HG02798 (cell line): ENCODE measurements around the gene RABGGTA.

Experiments
- ATAC-seq: cut with Tn5 transposase; IDR thresholded peaks from one replicate; pipeline ENCODE4 v1.9.1; 2021; ENCODE audit warnings: mild to moderate bottlenecking; ENCODE audit not compliant: unreplicated experiment, poor library complexity

Gene RABGGTA

GRCh38 chr14:24271134-24271833 is at the start of gene RABGGTA:
RABGGTA (minus strand) TSS chr14:24271597; CDS start chr14:24271115, 482 bp downstream.
- peak; percentile 89 for ATAC-seq

GRCh38 chr14:24317141-24317928 is 45.9 kb upstream of the RABGGTA start:
- no peak for ATAC-seq

- ATAC-seq: no peak
Observed at GRCh38 chr14:24316597-24316950, 45.2 kb upstream of the RABGGTA start.

- no peak for ATAC-seq
Observed at GRCh38 chr14:24315807-24316596, 44.6 kb upstream of the RABGGTA start.

GRCh38 chr14:24315243-24315806 is 43.9 kb upstream of the RABGGTA start:
- no peak for ATAC-seq

- ATAC-seq: no peak
Observed at GRCh38 chr14:24314377-24315193, 43.2 kb upstream of the RABGGTA start.

- no peak for ATAC-seq
Observed at GRCh38 chr14:24313913-24314312, 42.5 kb upstream of the RABGGTA start.

GRCh38 chr14:24312736-24313507 is 41.5 kb upstream of the RABGGTA start:
- ATAC-seq: no peak

GRCh38 chr14:24311837-24312615 is 40.6 kb upstream of the RABGGTA start:
- ATAC-seq: no peak

GRCh38 chr14:24310646-24311604 is 39.5 kb upstream of the RABGGTA start, which contains the start of gene LTB4R:
LTB4R (plus strand) TSS chr14:24311502; CDS start chr14:24315652, 4,150 bp downstream.
- ATAC-seq: peak; percentile 76

GRCh38 chr14:24310265-24310645 is 38.9 kb upstream of the RABGGTA start:
- no peak for ATAC-seq

- no peak for ATAC-seq
Observed at GRCh38 chr14:24309538-24310264, 38.3 kb upstream of the RABGGTA start, which contains the start of gene LTB4R2. LTB4R2 (plus strand) TSS chr14:24310140; CDS start chr14:24310665, 525 bp downstream.

- no peak for ATAC-seq
Observed at GRCh38 chr14:24308342-24309124, 37.1 kb upstream of the RABGGTA start.

- ATAC-seq: no peak
Observed at GRCh38 chr14:24307575-24308341, 36.4 kb upstream of the RABGGTA start, which contains the start of gene CIDEB. CIDEB (minus strand) TSS chr14:24307977; CDS start chr14:24307858, 119 bp downstream.

- ATAC-seq: no peak
Observed at GRCh38 chr14:24307156-24307574, 35.8 kb upstream of the RABGGTA start.
